ENCODE data around the gene KCNG2. TPM values are rescaled to one million over a fixed set of nuclear protein-coding genes. Genes with fewer than 3 reads are reported as not detected.

The KCNG2 gene
- total and polyA plus RNA-seq, 2 experiments from 2014 or later, result not detected

DNA sequence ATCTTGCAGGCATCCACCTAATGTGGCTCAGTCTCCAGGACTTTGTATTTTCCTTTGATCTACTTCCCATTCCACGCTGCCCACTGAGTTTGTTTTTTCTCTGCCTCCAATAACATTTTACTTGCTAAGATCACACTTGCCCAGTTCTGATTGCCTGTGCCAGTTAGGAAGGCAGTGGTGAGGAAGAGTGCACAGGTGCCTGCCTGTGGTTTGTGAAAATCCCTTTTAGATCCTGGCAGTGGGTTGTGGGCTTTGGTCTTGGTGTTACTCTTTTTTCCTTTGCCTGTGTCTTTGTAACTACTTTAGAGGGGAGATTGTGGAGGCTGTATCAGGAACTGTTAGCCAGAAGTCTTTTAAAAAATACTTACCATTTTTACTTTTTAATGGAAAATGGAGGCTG lies 36.9 kb upstream of the KCNG2 start:
- no peaks in the 10 kb centered on the region for H3K4me1 ChIP-seq (ENCODE audit: insufficient read depth)
- no peaks in the 10 kb centered on the region for H3K9me3 ChIP-seq (ENCODE audit: low read depth)
- H3K79me2 ChIP-seq, result no peaks in the 10 kb centered on the region
- WGBS (ENCODE audit: low lambda C conversion rate, missing lambda C conversion rate), result 100% methylated on average over 1 of the region's 1 CpG
- H3K4me2 ChIP-seq, result no peak overlapping the region
- H3K36me3 ChIP-seq (replicated peaks; ENCODE audit: insufficient read depth, low read depth), result no peaks in the 10 kb centered on the region
- DNase-seq (ENCODE audit: low spot score), result no peak
- no peak overlapping the region for H2AFZ ChIP-seq
- no peak overlapping the region for H3K27ac ChIP-seq
- no peaks in the 10 kb centered on the region for H3K9me2 ChIP-seq (replicated peaks; ENCODE audit: insufficient read depth)
- no peak overlapping the region for H3K4me3 ChIP-seq
- TF ChIP-seq, protein P1, sequence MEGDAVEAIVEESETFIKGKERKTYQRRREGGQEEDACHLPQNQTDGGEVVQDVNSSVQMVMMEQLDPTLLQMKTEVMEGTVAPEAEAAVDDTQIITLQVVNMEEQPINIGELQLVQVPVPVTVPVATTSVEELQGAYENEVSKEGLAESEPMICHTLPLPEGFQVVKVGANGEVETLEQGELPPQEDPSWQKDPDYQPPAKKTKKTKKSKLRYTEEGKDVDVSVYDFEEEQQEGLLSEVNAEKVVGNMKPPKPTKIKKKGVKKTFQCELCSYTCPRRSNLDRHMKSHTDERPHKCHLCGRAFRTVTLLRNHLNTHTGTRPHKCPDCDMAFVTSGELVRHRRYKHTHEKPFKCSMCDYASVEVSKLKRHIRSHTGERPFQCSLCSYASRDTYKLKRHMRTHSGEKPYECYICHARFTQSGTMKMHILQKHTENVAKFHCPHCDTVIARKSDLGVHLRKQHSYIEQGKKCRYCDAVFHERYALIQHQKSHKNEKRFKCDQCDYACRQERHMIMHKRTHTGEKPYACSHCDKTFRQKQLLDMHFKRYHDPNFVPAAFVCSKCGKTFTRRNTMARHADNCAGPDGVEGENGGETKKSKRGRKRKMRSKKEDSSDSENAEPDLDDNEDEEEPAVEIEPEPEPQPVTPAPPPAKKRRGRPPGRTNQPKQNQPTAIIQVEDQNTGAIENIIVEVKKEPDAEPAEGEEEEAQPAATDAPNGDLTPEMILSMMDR (IDR thresholded peaks at IDR 0.05; ENCODE audit: poor library complexity), result no peak
- no peak for TF ChIP-seq EZH2phosphoT487 (IDR thresholded peaks at IDR 0.05; ENCODE audit: low read depth, severe bottlenecking, unreplicated experiment)
- TF ChIP-seq EZH2 (IDR thresholded peaks at IDR 0.05; ENCODE audit: borderline replicate concordance), result no peak
- no peaks in the 10 kb centered on the region for H3K27me3 ChIP-seq
- no peaks in the 10 kb centered on the region for H4K20me1 ChIP-seq (ENCODE audit: insufficient read depth, poor library complexity, severe bottlenecking)

DNA sequence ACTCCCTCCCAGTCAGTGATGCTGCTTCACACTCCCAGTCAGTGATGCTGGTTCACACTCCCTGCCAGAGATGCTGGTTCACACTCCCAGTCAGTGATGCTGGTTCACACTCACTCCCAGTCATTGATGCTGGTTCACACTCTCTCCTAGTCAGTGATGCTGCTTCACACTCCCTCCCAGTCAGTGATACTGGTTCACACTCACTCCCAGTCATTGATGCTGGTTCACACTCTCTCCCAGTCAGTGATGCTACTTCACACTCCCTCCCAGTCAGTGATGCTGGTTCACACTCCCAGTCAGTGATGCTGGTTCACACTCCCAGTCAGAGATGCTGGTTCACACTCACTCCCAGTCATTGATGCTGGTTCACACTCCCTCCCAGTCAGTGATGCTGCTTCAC lies 34.3 kb upstream of the KCNG2 start:
- H3K4me1 ChIP-seq (ENCODE audit: insufficient read depth), result no peaks in the 10 kb centered on the region
- H2AFZ ChIP-seq, result no peak overlapping the region
- no peaks in the 10 kb centered on the region for H3K36me3 ChIP-seq (replicated peaks; ENCODE audit: insufficient read depth, low read depth)
- DNase-seq (ENCODE audit: low spot score), result no peak
- no peak overlapping the region for H3K4me3 ChIP-seq
- H3K27ac ChIP-seq, result no peak overlapping the region
- H3K27me3 ChIP-seq, result no peaks in the 10 kb centered on the region
- H3K9me2 ChIP-seq (replicated peaks; ENCODE audit: insufficient read depth), result no peaks in the 10 kb centered on the region
- TF ChIP-seq EZH2 (IDR thresholded peaks at IDR 0.05; ENCODE audit: borderline replicate concordance) (no peak), EZH2phosphoT487 (IDR thresholded peaks at IDR 0.05; ENCODE audit: low read depth, severe bottlenecking, unreplicated experiment) (no peak)
- TF ChIP-seq, protein P1 (IDR thresholded peaks at IDR 0.05; ENCODE audit: poor library complexity), result no peak
- H3K9me3 ChIP-seq (ENCODE audit: low read depth), result no peaks in the 10 kb centered on the region
- H3K79me2 ChIP-seq, result no peaks in the 10 kb centered on the region
- H3K4me2 ChIP-seq, result no peak overlapping the region
- no peaks in the 10 kb centered on the region for H4K20me1 ChIP-seq (ENCODE audit: insufficient read depth, poor library complexity, severe bottlenecking)

DNA sequence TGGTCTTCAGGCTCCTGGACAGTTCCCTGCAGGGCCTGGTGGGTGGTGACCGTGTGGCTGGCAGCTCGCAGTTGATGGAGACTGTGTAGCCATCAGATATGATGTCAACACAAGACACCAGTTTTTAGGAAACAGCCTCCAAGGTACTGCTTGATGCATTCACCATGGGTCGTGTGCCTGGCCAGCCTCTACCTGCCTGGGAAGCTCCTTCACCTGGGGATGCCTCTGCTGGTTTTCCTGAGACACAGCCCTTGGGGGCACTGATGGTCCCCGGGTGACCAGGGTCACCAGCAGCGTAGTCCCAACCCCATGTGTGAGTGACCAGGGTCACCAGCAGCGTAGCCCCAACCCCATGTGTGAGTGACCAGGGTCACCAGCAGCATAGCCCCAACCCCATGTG lies 33.6 kb upstream of the KCNG2 start:
- H2AFZ ChIP-seq, result no peak overlapping the region
- no peak overlapping the region for H3K4me2 ChIP-seq
- H3K79me2 ChIP-seq, result no peaks in the 10 kb centered on the region
- DNase-seq (ENCODE audit: low spot score), result no peak
- 81% methylated on average over 6 of the region's 6 CpGs for WGBS (ENCODE audit: low lambda C conversion rate, missing lambda C conversion rate)
- no peak overlapping the region for H3K4me3 ChIP-seq
- no peak overlapping the region for H3K27ac ChIP-seq
- no peaks in the 10 kb centered on the region for H4K20me1 ChIP-seq (ENCODE audit: insufficient read depth, poor library complexity, severe bottlenecking)
- no peaks in the 10 kb centered on the region for H3K27me3 ChIP-seq
- TF ChIP-seq, protein P1 (IDR thresholded peaks at IDR 0.05; ENCODE audit: poor library complexity), result no peak
- no peak for TF ChIP-seq EZH2 (IDR thresholded peaks at IDR 0.05; ENCODE audit: borderline replicate concordance)
- TF ChIP-seq EZH2phosphoT487 (IDR thresholded peaks at IDR 0.05; ENCODE audit: low read depth, severe bottlenecking, unreplicated experiment), result no peak
- no peaks in the 10 kb centered on the region for H3K36me3 ChIP-seq (replicated peaks; ENCODE audit: insufficient read depth, low read depth)
- no peaks in the 10 kb centered on the region for H3K9me3 ChIP-seq (ENCODE audit: low read depth)
- no peaks in the 10 kb centered on the region for H3K9me2 ChIP-seq (replicated peaks; ENCODE audit: insufficient read depth)
- H3K4me1 ChIP-seq (ENCODE audit: insufficient read depth), result no peaks in the 10 kb centered on the region
